Smooth muscle cell (in vitro differentiated cells): ENCODE measurements around the gene MS4A6A. TPM values are rescaled to one million over a fixed set of nuclear protein-coding genes. Genes with fewer than 3 reads are reported as not detected.

Source experiments
- DNase-seq: peaks from one replicate; lab custom pipeline; 2025; ENCODE audit not compliant: unreplicated experiment; lab: John Stamatoyannopoulos, UW
- H2AFZ ChIP-seq: fragments of 200-600 bp; sonication (generic); 2 replicates; pipeline ENCODE4 v1.6.0; 2016; ENCODE audit warnings: antibody characterized with exemption, low read depth, mild to moderate bottlenecking
- H3F3A ChIP-seq: fragments of 200-600 bp; sonication (generic); 2 replicates; pipeline ENCODE4 v1.6.0; 2017; ENCODE audit warnings: antibody characterized with exemption, low read depth
- H3K27ac ChIP-seq: fragments of 200-600 bp; sonication (generic); 2 replicates; pipeline ENCODE4 v1.5.1; 2016; ENCODE audit warnings: low read depth, mild to moderate bottlenecking
- H3K27me3 ChIP-seq: fragments of 200-600 bp; sonication (generic); 2 replicates; pipeline ENCODE4 v1.6.1; 2016; ENCODE audit warnings: low read depth, mild to moderate bottlenecking
- H3K36me3 ChIP-seq: fragments of 200-600 bp; sonication (generic); 2 replicates; pipeline ENCODE4 v1.5.1; 2016; ENCODE audit warnings: low read depth
- H3K4me1 ChIP-seq: fragments of 200-600 bp; sonication (generic); 2 replicates; pipeline ENCODE4 v1.5.1; 2016; ENCODE audit warnings: low read depth
- H3K4me2 ChIP-seq: fragments of 200-600 bp; sonication (generic); 2 replicates; pipeline ENCODE4 v1.6.0; 2016; ENCODE audit warnings: mild to moderate bottlenecking
- H3K4me3 ChIP-seq: fragments of 200-600 bp; sonication (generic); 2 replicates; pipeline ENCODE4 v1.5.1; 2016; ENCODE audit warnings: mild to moderate bottlenecking
- H3K79me2 ChIP-seq: fragments of 200-600 bp; sonication (generic); 2 replicates; pipeline ENCODE4 v1.6.0; 2016; ENCODE audit warnings: low read depth, mild to moderate bottlenecking
- H3K9ac ChIP-seq: fragments of 200-600 bp; sonication (generic); 2 replicates; pipeline ENCODE4 v1.6.0; 2016; ENCODE audit warnings: low read depth
- H3K9me3 ChIP-seq: fragments of 200-600 bp; sonication (generic); replicated peaks from 2 replicates; pipeline ENCODE4 v1.5.1; 2016; ENCODE audit warnings: low read depth
- H4K20me1 ChIP-seq: fragments of 200-600 bp; sonication (generic); 2 replicates; pipeline ENCODE4 v1.6.0; 2016; ENCODE audit warnings: low read depth
- CTCF ChIP-seq: fragments of 200-600 bp; sonication (generic); IDR thresholded peaks from 2 replicates; pipeline ENCODE4 v1.5.1; 2017; ENCODE audit warnings: borderline replicate concordance, mild to moderate bottlenecking, antibody characterized with exemption; ENCODE audit not compliant: insufficient read depth, poor library complexity, severe bottlenecking
- WGBS: methylation state at CpG from one replicate; pipeline ENCODE4 v1.1.7; 2016; ENCODE audit warnings: low lambda C conversion rate; 5-methylcytosine and 5-hydroxymethylcytosine counted together
- polyA plus RNA-seq: library from polyadenylated mRNA; unstranded; fragments of >200 nt; fragmentation: Nextera tagmentation; extraction: Ambion mirVana; gene quantifications from 2 replicates; pipeline ENCODE4 v1.2.1, GENCODE V29; 2016
- total RNA-seq: library from RNA; depleted of rRNA; stranded (reverse); fragments of >200 nt; gene quantifications from 2 replicates; pipeline ENCODE4 v1.2.3, GENCODE V29; 2014

Gene MS4A6A
- total and polyA plus RNA-seq, 2 experiments from 2014 or later = not detected

GRCh38 chr11:60170566-60170965 is 12.3 kb downstream of the MS4A6A start:
- no peaks in the 10 kb centered on the region for H3K27me3 ChIP-seq
- H3K36me3 ChIP-seq = no peaks in the 10 kb centered on the region
- H3K4me1 ChIP-seq = no peaks in the 10 kb centered on the region
- 93% methylated on average over 1 of the region's 1 CpG for WGBS
- H3F3A ChIP-seq = no peaks in the 10 kb centered on the region
- H3K4me3 ChIP-seq = no peak overlapping the region
- no peaks in the 10 kb centered on the region for H3K79me2 ChIP-seq
- DNase-seq = no peak
- no peak for TF ChIP-seq CTCF
- H2AFZ ChIP-seq = no peak overlapping the region
- H3K9ac ChIP-seq = no peak overlapping the region
- H3K4me2 ChIP-seq = no peak overlapping the region
- no peak overlapping the region for H3K27ac ChIP-seq
- H3K9me3 ChIP-seq = no peaks in the 10 kb centered on the region
- no peaks in the 10 kb centered on the region for H4K20me1 ChIP-seq

- Histone ChIP-seq H2AFZ (no peak overlapping the region), H3K27me3 (no peaks in the 10 kb centered on the region), H3K36me3 (no peaks in the 10 kb centered on the region), H4K20me1 (no peaks in the 10 kb centered on the region), H3K4me1 (no peaks in the 10 kb centered on the region), H3K4me2 (no peak overlapping the region), H3K4me3 (no peak overlapping the region), H3F3A (no peaks in the 10 kb centered on the region), H3K9me3 (no peaks in the 10 kb centered on the region), H3K9ac (no peak overlapping the region), H3K27ac (no peak overlapping the region), H3K79me2 (no peaks in the 10 kb centered on the region)
- DNase-seq = no peak
- TF ChIP-seq CTCF = peak; percentile 39
- 82% methylated on average over 6 of the region's 6 CpGs for WGBS
These were observed 13.5 kb downstream of the MS4A6A start for GRCh38 chr11:60169264-60169915.

GRCh38 chr11:60168306-60168705 is 14.6 kb downstream of the MS4A6A start:
- Histone ChIP-seq H3K4me1 (no peaks in the 10 kb centered on the region), H3K4me3 (no peak overlapping the region), H3K4me2 (no peak overlapping the region), H3F3A (no peaks in the 10 kb centered on the region), H4K20me1 (no peaks in the 10 kb centered on the region), H3K27ac (no peak overlapping the region), H3K79me2 (no peaks in the 10 kb centered on the region), H2AFZ (no peak overlapping the region), H3K9me3 (no peaks in the 10 kb centered on the region), H3K36me3 (no peaks in the 10 kb centered on the region), H3K9ac (no peak overlapping the region), H3K27me3 (no peaks in the 10 kb centered on the region)
- TF ChIP-seq CTCF = no peak
- WGBS = 81% methylated on average over 6 of the region's 6 CpGs
- no peak for DNase-seq

GRCh38 chr11:60165951-60166350 is 16.9 kb downstream of the MS4A6A start:
- Histone ChIP-seq H3K9ac (no peak overlapping the region), H3K79me2 (no peaks in the 10 kb centered on the region), H3K4me3 (no peak overlapping the region), H3K9me3 (no peaks in the 10 kb centered on the region), H3K4me1 (no peaks in the 10 kb centered on the region), H3K27ac (no peak overlapping the region), H3K36me3 (no peaks in the 10 kb centered on the region), H3K4me2 (no peak overlapping the region), H4K20me1 (no peaks in the 10 kb centered on the region), H3F3A (no peaks in the 10 kb centered on the region), H3K27me3 (no peaks in the 10 kb centered on the region), H2AFZ (no peak overlapping the region)
- no peak for TF ChIP-seq CTCF
- no peak for DNase-seq
